HG02623 (cell line): Measurements from ENCODE around the gene CHAF1B.

ENCODE experiments used
- ATAC-seq: cut with Tn5 transposase; IDR thresholded peaks from one replicate; pipeline ENCODE4 v1.9.1; 2021; ENCODE audit warnings: moderate library complexity; ENCODE audit not compliant: unreplicated experiment

Gene CHAF1B

GRCh38 chr21:36461277-36461917, 76.2 kb downstream of the CHAF1B start:
- no peak for ATAC-seq

DNA sequence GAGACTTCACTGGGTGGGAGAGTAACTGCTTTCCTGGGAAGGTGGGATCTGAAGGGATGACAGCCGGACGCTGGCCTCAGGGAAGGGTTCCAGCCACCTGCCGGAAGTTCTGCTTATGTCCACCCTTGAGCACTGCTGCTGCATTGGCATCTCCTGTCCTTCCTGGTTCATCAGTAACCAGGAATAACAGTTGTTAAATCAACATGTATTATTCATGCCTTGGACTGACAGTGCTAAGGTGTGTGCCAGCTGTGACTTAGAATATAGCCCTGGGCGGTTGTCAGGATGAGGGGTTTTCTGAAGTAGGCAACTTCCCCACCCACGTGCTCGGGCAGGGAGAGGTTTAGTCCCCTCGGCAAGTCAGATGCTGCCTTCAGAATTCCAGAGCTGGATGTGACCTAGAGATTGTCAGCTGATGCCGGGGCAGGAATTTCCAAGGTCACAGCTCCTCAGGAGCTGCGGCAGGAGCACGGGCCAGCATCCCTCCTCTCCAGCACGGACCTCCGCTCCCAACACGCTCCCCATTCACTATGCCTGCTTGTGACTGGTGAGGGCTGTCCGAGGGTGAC, 76.8 kb downstream of the CHAF1B start:
- ATAC-seq: no peak

- no peak for ATAC-seq
Observed at GRCh38 chr21:36463204-36463603, 78.0 kb downstream of the CHAF1B start.

DNA sequence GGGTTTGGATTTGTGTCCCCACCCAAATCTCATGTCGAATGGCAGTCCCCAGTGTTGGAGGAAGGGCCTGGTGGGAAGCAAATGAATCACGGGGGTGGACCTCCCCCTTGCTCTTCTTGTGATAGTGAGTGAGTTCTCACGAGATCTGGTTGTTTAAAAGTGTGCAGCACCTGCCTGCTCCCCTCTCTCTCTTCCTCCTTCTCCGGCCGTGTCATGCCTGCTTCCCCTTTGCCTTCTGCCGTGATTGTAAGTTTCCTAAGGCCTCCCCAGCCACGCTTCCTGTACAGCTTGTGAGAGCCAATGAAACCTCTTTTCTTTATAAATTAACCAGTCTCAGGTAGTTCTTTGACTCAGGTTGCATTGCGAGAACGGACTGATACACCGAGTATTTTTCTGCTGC, 78.8 kb downstream of the CHAF1B start:
- ATAC-seq: no peak

DNA sequence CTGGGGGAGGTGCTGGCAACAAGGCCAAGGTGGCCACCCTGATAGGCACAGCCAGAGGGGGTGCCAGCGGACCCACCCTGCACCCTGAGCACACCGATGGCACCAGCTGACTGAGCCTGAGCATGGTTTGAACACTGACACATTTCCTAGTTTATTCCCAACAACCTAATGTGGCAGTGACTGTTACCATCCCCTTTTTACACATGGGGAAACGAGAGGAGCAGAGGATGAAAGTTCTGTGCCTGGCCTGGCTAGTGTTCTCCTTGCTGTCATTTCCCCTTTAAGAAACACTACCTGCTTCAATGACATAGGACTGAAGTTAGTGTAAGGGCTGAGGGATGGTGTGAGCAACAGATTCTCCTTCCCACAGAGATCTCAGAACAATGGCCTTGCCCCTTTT, 79.4 kb downstream of the CHAF1B start:
- no peak for ATAC-seq

GRCh38 chr21:36465478-36465877, 80.3 kb downstream of the CHAF1B start:
- ATAC-seq: no peak

GRCh38 chr21:36466061-36466511, 80.9 kb downstream of the CHAF1B start:
- ATAC-seq: no peak
